AG04449 (cell line): ENCODE results near the gene USP15.

Source experiments
- CTCF ChIA-PET: fragments of 350-600 bp; formaldehyde crosslinking; extraction: SDS; loops from one replicate; lab custom pipeline; 2021; ENCODE audit warnings: antibody characterized with exemption; lab: Yijun Ruan, JAX
- POLR2A ChIA-PET: fragments of 400-600, 350-600 bp; formaldehyde crosslinking; extraction: SDS; loops from one replicate; lab custom pipeline; 2020; ENCODE audit warnings: antibody characterized with exemption, inconsistent platforms; lab: Yijun Ruan, JAX
- DNase-seq: peaks from one replicate; pipeline ENCODE4 v3.0.0-alpha.2; 2010; ENCODE audit warnings: low read depth, low spot score
- H3K4me3 ChIP-seq: 2 replicates; pipeline ENCODE4 v1.5.1; 2011; ENCODE audit warnings: low read depth, mild to moderate bottlenecking, control low read depth, low read length
- CTCF ChIP-seq: IDR thresholded peaks from one replicate; pipeline ENCODE4 v1.5.1; 2011; ENCODE audit warnings: mild to moderate bottlenecking, moderate library complexity, low read length, control low read depth, inconsistent platforms; ENCODE audit not compliant: insufficient read depth; ENCODE audit errors: missing control alignments

The USP15 gene

GRCh38 chr12:62345667-62346066 lies 85.5 kb downstream of the USP15 start:
- CTCF ChIA-PET: no interaction called here
- POLR2A ChIA-PET: no interaction called here
- no peak for TF ChIP-seq CTCF
- DNase-seq: no peak
- no peak overlapping the region for H3K4me3 ChIP-seq

GRCh38 chr12:62346817-62347216 lies 86.6 kb downstream of the USP15 start:
- TF ChIP-seq CTCF: no peak
- no peak overlapping the region for H3K4me3 ChIP-seq
- POLR2A ChIA-PET: no interaction called here
- CTCF ChIA-PET: no interaction called here
- no peak for DNase-seq

GRCh38 chr12:62347922-62348650 lies 87.9 kb downstream of the USP15 start:
- ChIA-PET POLR2A (interaction anchor here (0.6 kb wide), 1 partner anchor 16 kb away, joined by 3 read pairs; no protein-coding TSS in a partner anchor), CTCF (interaction anchor here (1.1 kb wide), 1 partner anchor 88 kb away, joined by 3 read pairs; the partner anchor contains the start of gene USP15)
- DNase-seq: no peak
- TF ChIP-seq CTCF: no peak
- no peak overlapping the region for H3K4me3 ChIP-seq

- CTCF ChIA-PET: no interaction called here
- POLR2A ChIA-PET: no interaction called here
- TF ChIP-seq CTCF: no peak
- no peak overlapping the region for H3K4me3 ChIP-seq
- DNase-seq: no peak
Observed at GRCh38 chr12:62350554-62350953, 90.3 kb downstream of the USP15 start.

- no peak overlapping the region for H3K4me3 ChIP-seq
- no peak for TF ChIP-seq CTCF
- ChIA-PET CTCF (no interaction called here), POLR2A (no interaction called here)
- no peak for DNase-seq
Observed at GRCh38 chr12:62351326-62351725, 91.1 kb downstream of the USP15 start.

GRCh38 chr12:62361048-62361447 lies 100.8 kb downstream of the USP15 start:
- no peak overlapping the region for H3K4me3 ChIP-seq
- ChIA-PET CTCF (no interaction called here), POLR2A (no interaction called here)
- DNase-seq: no peak
- TF ChIP-seq CTCF: no peak
